GM06990 (cell line): ENCODE measurements around the gene CALCOCO2.
A peak's percentile ranks its signal among the peaks of the same experiment; 100 is the strongest.

Experiments used
- DNase-seq: peaks from one replicate; pipeline ENCODE4 v3.0.0-alpha.2; 2011; ENCODE audit not compliant: insufficient read length; ENCODE audit errors: extremely low read depth
- H3K27me3 ChIP-seq: replicated peaks from 2 replicates; pipeline ENCODE4 v1.6.0; 2011; ENCODE audit warnings: low read length; ENCODE audit not compliant: control insufficient read depth, insufficient read depth
- H3K36me3 ChIP-seq: 2 replicates; pipeline ENCODE4 v1.5.1; 2011; ENCODE audit warnings: low read length; ENCODE audit not compliant: control insufficient read depth, insufficient read depth
- H3K4me3 ChIP-seq: replicated peaks from 2 replicates; pipeline ENCODE4 v1.5.1; 2011; ENCODE audit warnings: low read depth, mild to moderate bottlenecking, control low read depth, low read length
- TF ChIP-seq, protein P1 (sequence below): IDR thresholded peaks from 2 replicates; pipeline ENCODE4 v1.5.1; 2011; ENCODE audit warnings: low read length, control low read depth, mild to moderate bottlenecking, inconsistent platforms; ENCODE audit not compliant: insufficient read depth, poor library complexity, severe bottlenecking

CALCOCO2 gene

DNA sequence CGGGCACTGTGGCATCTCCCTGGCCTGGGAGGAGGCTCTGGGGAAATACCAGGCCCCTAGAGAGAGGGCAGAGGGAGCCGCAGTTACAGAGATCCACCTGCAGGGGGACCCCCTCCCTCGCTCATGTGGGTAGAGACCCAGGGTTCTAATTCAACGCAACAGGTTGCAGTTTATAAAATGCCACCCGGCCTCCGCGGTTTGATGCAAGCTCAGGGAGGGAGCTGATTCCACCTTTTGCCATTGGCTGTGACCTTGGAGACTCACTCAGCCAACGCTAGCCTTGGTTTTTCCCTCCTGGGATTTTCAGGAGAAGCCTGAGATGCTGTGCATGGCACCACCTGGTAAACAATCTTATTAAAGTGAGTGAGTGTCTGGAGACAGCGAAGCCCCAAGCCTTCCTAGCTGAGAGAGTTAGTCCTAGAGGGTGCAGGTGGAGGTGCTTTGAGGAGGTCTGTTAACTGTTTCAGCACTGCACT lies 25.9 kb upstream of the CALCOCO2 start:
- Histone ChIP-seq H3K27me3 (peaks cover under 1% of the 10 kb centered on the region; the same call in 1 of the 2 replicates), H3K36me3 (no peaks in the 10 kb centered on the region), H3K4me3 (no peak overlapping the region)
- TF ChIP-seq, protein P1, sequence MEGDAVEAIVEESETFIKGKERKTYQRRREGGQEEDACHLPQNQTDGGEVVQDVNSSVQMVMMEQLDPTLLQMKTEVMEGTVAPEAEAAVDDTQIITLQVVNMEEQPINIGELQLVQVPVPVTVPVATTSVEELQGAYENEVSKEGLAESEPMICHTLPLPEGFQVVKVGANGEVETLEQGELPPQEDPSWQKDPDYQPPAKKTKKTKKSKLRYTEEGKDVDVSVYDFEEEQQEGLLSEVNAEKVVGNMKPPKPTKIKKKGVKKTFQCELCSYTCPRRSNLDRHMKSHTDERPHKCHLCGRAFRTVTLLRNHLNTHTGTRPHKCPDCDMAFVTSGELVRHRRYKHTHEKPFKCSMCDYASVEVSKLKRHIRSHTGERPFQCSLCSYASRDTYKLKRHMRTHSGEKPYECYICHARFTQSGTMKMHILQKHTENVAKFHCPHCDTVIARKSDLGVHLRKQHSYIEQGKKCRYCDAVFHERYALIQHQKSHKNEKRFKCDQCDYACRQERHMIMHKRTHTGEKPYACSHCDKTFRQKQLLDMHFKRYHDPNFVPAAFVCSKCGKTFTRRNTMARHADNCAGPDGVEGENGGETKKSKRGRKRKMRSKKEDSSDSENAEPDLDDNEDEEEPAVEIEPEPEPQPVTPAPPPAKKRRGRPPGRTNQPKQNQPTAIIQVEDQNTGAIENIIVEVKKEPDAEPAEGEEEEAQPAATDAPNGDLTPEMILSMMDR: peak; percentile 94
- DNase-seq: peak; percentile 26

DNA sequence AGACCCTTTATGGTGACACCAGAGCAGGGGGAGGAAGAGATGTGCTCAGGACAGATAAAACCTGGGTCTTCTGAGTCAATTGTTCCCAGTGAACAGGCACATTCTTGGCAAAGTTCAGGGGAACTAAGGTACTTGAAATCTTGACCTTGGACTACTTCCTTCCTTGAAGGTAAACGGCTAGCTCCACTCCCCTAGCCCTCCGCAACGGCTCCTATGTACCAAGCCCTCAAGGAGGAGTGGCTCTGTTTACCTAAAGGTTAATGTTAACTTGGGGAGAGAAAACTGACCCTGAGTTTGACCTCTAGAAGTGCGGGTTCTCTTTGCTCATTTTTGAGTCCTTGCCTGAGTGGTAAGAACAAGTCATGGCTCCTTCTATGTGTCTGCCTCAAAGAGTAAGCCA lies 21.7 kb upstream of the CALCOCO2 start:
- DNase-seq: no peak
- Histone ChIP-seq H3K4me3 (no peak overlapping the region), H3K27me3 (no peaks in the 10 kb centered on the region), H3K36me3 (no peaks in the 10 kb centered on the region)
- TF ChIP-seq, protein P1: no peak

DNA sequence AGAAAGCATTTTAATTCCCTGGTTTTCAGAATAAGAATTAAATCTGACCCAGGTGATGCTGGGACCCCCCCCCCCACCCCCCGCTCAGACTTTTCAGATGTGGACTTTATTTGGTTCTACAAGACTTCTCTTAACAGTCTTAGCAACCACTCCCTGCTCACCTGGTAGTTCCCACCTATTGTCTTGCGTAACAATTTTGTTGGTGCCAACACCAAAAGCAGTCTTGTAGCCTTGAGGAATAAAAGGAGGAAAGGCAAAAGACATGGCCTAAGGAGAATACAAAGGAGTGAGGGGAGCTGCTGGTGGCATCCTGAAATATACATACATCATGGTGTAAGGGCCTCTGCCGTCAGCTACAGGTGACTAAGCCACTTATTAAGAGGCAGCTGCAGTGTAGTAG lies 18.8 kb upstream of the CALCOCO2 start:
- Histone ChIP-seq H3K27me3 (no peaks in the 10 kb centered on the region; the same call in 1 of the 2 replicates), H3K36me3 (no peaks in the 10 kb centered on the region), H3K4me3 (no peak overlapping the region)
- TF ChIP-seq, protein P1: no peak
- no peak for DNase-seq

DNA sequence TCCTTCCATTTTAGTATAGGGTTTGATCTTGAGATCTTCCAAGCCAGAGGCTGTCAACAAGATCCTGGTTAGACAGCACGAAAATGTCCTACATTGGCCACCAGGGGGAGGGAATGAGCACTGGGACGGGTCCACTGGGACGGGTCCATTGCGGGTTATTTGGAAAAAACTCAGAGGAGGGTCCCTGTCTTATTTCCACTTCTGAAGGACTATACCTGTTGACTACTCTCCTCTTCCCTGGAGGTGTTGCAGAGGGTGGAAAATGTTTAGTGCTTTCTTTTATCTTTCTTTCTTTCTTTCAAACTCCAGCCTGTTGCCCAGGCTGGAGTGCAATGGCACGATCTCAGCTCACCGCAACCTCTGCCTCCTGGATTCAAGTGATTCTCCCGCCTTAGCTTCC lies 16.3 kb upstream of the CALCOCO2 start:
- no peak for DNase-seq
- Histone ChIP-seq H3K27me3 (no peaks in the 10 kb centered on the region; the same call in 1 of the 2 replicates), H3K4me3 (no peak overlapping the region), H3K36me3 (no peaks in the 10 kb centered on the region)
- TF ChIP-seq, protein P1: peak; percentile 80

DNA sequence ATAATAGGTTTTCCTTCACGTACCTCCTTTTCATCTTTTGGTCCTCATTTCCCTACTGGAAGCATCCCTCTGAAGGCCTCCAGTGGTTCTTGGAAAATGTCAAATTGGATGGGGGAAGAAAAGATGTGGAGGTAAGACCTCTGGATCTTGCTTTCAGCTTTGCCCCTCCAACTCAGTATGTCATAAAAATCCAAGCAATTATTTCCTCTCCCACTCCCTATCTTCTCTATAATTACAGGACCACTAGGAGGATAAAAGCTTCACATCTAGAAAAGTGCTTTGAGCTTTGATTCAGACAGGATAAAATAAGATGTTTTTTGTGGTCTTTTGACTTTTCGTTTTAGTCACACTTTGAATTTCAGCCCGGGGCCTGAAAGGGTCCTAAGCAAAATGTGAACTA lies 15.5 kb upstream of the CALCOCO2 start:
- no peak for DNase-seq
- TF ChIP-seq, protein P1: no peak
- Histone ChIP-seq H3K4me3 (no peak overlapping the region), H3K27me3 (no peaks in the 10 kb centered on the region; the same call in 1 of the 2 replicates), H3K36me3 (no peaks in the 10 kb centered on the region)

DNA sequence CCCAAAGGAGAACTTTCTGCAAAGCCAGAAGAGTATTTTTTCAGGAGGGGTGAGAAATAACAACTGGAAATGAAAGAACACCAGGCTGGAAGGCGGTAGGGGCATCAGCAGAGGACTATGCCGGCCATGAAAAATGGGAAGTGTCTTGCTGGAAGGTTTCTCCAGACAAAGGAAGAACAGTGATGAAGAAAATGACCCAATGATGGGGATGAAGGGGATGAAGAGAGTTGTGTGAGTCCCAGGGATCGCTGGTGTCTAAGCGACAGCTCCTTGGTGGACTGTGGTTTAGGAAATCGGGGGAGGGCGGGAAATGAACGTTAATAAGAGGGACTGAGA lies 14.4 kb upstream of the CALCOCO2 start:
- H3K36me3 ChIP-seq: no peaks in the 10 kb centered on the region
- no peaks in the 10 kb centered on the region; the same call in 1 of the 2 replicates for H3K27me3 ChIP-seq
- TF ChIP-seq, protein P1: no peak
- no peak overlapping the region for H3K4me3 ChIP-seq
- no peak for DNase-seq
